Measurements from ENCODE around the gene HHIPL1. TPM values are rescaled to one million over a fixed set of nuclear protein-coding genes. Genes with fewer than 3 reads are reported as not detected.

HHIPL1 gene
- total RNA-seq, 2 experiments from 2014 or later: 0.05 TPM; not detected in 1

DNA sequence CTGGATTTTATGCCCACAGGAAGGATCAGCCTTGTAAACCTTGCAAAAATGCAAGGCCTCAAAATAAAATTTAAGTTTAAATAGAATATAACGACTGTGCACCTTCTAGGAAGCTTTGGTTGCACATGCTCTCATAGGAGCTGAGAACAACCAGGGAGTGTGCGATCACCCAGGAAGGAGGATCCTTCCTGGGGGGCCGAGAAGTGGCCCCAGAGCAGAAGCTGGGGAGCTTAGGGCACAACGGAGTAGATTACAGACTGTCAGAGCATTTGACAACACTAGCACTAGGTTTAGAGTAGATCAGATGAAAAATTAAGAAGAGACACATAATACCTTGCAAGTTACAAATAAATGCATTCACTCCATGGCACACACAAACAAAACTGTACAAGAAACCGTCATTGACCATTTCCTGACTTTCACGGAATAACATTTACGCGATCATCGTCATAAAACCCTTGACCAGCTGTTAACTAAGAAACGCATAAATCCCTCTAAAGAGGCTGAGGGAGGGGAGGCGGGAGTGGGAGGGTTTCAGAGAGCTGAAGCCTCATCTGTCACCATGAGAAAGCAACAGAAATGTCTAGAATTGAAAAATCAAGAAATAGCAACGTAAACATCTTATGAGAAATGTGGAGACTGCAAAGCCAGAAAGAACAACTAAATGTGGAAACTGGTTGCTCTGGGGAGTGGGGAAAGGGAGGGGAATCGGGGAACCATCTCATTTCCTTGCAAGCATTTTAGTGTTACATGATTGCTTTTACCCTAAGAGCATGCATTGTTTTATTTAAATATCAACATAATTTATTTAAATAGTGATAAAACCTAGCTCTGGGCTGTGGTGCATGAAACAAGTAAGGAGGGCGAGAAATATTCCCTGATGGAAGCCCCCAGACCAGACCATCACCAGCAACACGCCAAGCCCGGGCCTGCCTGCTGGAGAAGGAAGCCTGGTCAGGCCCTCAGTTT lies 27.8 kb upstream of the HHIPL1 start:
- DNase-seq: no peak
- no peak overlapping the region for H3K27ac Mint-ChIP-seq
- H3K27me3 Mint-ChIP-seq: peaks cover 14% of the 10 kb centered on the region
- CTCF ChIA-PET: interaction anchor here (0.6 to 1.0 kb wide), 2 partner anchors 11 to 297 kb away, joined by 3 to 4 read pairs; no protein-coding TSS in a partner anchor
- POLR2A ChIA-PET: no interaction called here
- H3K9me3 Mint-ChIP-seq: no peaks in the 10 kb centered on the region
- H3K36me3 Mint-ChIP-seq (ENCODE audit: low read depth): no peaks in the 10 kb centered on the region
- H3K4me1 Mint-ChIP-seq: no peaks in the 10 kb centered on the region
- no peak overlapping the region for H3K4me3 Mint-ChIP-seq

DNA sequence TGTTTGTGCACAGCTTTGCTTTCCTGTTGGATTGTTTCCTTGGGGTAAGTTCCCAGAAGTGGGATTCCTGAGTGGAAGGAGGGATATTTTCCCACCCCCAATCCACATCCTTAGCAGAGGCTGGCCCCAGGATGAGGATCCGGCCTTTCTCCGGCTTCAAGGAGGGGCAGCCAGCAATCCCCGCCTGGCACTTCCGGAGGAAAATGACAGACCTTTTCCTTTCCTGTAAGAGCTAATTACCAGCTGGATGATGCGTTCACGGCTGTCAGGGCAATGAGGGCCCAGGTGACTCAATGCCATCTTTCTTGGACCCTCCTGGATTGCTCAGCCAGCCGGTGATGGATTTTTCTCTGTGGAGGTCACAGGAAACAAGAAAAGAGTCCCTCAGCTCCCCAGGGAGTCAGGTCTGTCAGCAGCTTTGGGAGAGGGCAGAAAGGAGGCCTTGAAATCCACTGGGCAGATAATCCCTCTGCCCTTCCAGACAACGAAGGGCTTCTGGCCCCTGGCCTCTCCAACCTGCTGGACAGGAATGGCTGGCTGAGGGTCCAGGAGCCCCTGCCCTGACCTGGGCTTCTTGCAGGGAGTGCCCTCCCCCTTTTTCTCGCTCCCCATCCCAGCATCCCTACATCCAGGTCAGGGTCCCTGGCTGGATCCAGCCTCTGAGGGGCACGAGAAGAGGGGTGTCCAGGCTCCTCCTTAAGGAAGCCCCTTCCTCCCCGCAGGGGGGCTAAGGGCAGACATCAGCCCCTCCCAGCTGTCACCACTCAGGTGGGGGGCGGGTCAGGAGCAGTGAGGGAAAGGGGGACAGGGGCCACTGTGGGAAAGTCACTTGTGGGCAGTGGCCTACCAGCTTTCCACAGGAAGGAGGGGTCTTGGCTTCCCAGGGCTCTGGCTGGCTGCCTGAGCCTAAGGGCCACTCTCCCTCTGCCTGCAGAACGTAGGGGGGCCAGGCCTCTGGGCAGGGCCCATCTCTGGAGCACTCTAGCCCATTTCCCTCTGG lies 24.8 kb upstream of the HHIPL1 start:
- H3K9me3 Mint-ChIP-seq: no peaks in the 10 kb centered on the region
- no peak overlapping the region for H3K4me3 Mint-ChIP-seq
- POLR2A ChIA-PET: no interaction called here
- H3K27ac Mint-ChIP-seq: no peak overlapping the region
- H3K36me3 Mint-ChIP-seq (ENCODE audit: low read depth): no peaks in the 10 kb centered on the region
- CTCF ChIA-PET: interaction anchor here (0.6 kb wide), 2 partner anchors 10 to 104 kb away, joined by 3 to 5 read pairs; no protein-coding TSS in a partner anchor
- peaks cover 15% of the 10 kb centered on the region for H3K27me3 Mint-ChIP-seq
- DNase-seq: no peak
- H3K4me1 Mint-ChIP-seq: no peaks in the 10 kb centered on the region

DNA sequence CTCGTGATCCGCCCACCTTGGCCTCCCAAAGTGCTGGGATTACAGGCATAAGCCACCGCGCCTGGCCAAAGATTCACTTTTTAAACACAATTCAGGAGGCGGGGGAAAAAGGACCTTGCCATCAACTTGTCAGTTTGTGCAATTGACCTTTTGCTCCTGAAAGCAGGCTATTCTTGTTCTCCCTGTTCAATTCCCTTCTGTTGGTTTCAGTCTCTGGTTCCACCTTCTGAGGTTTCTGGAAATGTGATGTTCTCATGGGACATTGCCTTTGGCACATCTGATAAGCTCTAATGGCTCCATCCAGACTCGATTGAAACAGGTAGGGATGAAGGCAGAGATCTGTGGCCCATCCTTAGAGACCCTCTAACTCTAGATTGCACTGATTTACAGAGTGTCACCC lies 23.0 kb upstream of the HHIPL1 start:
- POLR2A ChIA-PET: no interaction called here
- Mint-ChIP-seq H3K27me3 (peaks cover 3% of the 10 kb centered on the region), H3K4me1 (no peaks in the 10 kb centered on the region), H3K9me3 (no peaks in the 10 kb centered on the region), H3K4me3 (no peak overlapping the region), H3K36me3 (ENCODE audit: low read depth) (no peaks in the 10 kb centered on the region), H3K27ac (no peak overlapping the region)
- no peak for DNase-seq
- CTCF ChIA-PET: no interaction called here

GRCh38 chr14:99624024-99624423 lies 20.9 kb upstream of the HHIPL1 start:
- H3K36me3 Mint-ChIP-seq (ENCODE audit: low read depth): no peaks in the 10 kb centered on the region
- H3K9me3 Mint-ChIP-seq: no peaks in the 10 kb centered on the region
- H3K4me3 Mint-ChIP-seq: no peak overlapping the region
- POLR2A ChIA-PET: interaction anchor here (0.5 kb wide), 1 partner anchor 98 kb away, joined by 3 read pairs; no protein-coding TSS in a partner anchor
- CTCF ChIA-PET: no interaction called here
- H3K4me1 Mint-ChIP-seq: peaks cover 4% of the 10 kb centered on the region
- peaks cover 3% of the 10 kb centered on the region for H3K27me3 Mint-ChIP-seq
- no peak overlapping the region for H3K27ac Mint-ChIP-seq
- DNase-seq: no peak

DNA sequence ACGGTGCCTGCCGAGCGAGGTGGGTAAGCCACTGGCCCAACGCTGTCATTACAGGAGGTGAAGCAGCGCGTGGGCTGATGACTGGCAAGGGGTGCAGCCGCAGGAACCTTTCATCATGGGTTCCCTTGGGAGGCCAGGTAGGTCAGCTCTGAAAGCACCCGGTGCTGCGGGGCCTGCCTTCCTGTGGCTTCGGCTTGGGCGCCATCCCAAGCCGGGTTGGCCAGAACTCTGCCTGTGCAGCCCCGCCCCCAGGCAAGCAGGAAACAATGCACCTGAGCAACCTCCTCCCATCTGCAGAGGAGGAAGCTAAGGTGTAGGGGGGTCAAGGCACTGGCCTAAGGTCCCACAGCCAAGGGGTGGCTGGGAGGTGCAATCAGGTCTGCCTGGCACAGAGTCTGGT lies 20.0 kb upstream of the HHIPL1 start:
- CTCF ChIA-PET: no interaction called here
- Mint-ChIP-seq H3K9me3 (no peaks in the 10 kb centered on the region), H3K4me1 (peaks cover 4% of the 10 kb centered on the region), H3K27ac (no peak overlapping the region), H3K36me3 (ENCODE audit: low read depth) (no peaks in the 10 kb centered on the region), H3K27me3 (peaks cover 3% of the 10 kb centered on the region), H3K4me3 (no peak overlapping the region)
- no peak for DNase-seq
- POLR2A ChIA-PET: interaction anchor here (0.6 kb wide), 1 partner anchor 123 kb away, joined by 10 read pairs; no protein-coding TSS in a partner anchor

DNA sequence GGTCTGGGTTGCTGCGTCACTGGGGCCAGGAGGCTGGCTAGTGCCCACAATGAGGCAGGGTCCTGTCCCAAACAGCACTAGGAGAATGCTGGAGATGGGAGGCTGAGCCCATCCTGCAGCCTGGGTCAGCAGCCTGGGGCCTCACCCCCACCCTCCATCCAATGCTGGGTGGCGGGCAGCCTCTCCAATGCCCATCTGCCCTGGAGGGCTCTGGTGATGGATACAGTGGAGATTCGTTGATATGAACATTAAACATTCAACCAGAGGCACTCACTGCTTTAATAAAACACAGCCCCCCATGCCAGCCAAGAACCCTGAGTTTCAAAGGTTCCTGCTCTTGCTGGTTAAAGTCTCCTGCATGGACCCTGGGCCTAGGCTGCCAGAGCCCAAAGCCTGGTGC lies 19.5 kb upstream of the HHIPL1 start:
- Mint-ChIP-seq H3K27me3 (peaks cover 3% of the 10 kb centered on the region), H3K4me3 (no peak overlapping the region), H3K36me3 (ENCODE audit: low read depth) (no peaks in the 10 kb centered on the region), H3K4me1 (peaks cover 4% of the 10 kb centered on the region), H3K27ac (no peak overlapping the region), H3K9me3 (no peaks in the 10 kb centered on the region)
- POLR2A ChIA-PET: interaction anchor here (0.6 kb wide), 1 partner anchor 123 kb away, joined by 10 read pairs; no protein-coding TSS in a partner anchor
- DNase-seq: no peak
- CTCF ChIA-PET: interaction anchor here (1.2 kb wide), 1 partner anchor 256 kb away, joined by 3 read pairs; no protein-coding TSS in a partner anchor

DNA sequence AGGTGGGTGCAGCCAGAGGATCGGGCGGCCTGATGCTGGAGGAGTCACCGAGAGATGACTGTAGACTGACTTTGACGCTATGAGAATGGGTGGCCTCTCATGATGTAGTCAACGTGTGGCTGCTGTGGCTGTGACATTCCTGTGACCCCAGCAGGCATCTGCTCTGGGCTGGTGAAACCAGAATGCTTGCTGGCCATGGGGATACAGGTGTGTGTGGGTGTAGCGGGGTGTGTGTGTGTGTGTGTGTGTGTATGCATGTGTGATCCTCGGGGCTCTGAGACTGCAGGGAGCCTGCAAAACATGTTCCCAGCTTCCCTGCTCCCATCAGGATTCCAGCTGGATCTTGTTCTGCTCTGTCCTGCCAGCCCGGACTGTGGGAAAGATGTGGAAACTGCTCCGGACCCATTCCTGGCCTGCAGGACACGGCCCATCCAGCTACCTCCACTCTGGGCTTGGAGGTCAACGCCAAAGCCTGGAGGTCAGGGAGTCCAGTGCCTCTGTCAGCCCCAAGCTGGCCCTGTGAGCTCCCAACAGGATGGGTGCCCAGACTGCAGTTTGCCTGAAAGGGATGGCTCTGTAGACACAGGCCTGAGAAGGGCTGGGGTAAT lies 18.8 kb upstream of the HHIPL1 start:
- Mint-ChIP-seq H3K27me3 (peaks cover 3% of the 10 kb centered on the region), H3K27ac (no peak overlapping the region), H3K9me3 (no peaks in the 10 kb centered on the region), H3K4me1 (peaks cover 4% of the 10 kb centered on the region), H3K4me3 (no peak overlapping the region), H3K36me3 (ENCODE audit: low read depth) (no peaks in the 10 kb centered on the region)
- no peak for DNase-seq
- POLR2A ChIA-PET: no interaction called here
- CTCF ChIA-PET: interaction anchor here (1.2 kb wide), 1 partner anchor 255 kb away, joined by 3 read pairs; no protein-coding TSS in a partner anchor

DNA sequence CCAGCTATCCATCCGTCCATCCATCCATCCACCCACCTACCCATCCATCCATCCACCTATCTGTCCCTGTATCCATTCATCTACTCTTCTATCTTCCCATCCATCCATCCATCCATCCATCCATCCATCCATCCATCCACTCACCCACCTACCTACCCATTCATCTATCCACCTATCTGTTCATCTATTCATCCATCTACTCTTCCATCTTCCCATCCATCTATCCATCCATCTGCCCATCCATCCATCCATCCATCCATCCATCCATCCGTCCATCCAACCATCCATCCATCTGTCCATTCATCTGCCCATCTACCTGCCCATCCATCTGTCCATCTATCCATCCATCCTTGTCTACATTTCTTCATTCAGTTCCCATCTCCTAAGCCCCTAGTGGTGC lies 17.8 kb upstream of the HHIPL1 start:
- H3K27ac Mint-ChIP-seq: no peak overlapping the region
- H3K36me3 Mint-ChIP-seq (ENCODE audit: low read depth): no peaks in the 10 kb centered on the region
- no peak for DNase-seq
- ChIA-PET CTCF (no interaction called here), POLR2A (no interaction called here)
- H3K9me3 Mint-ChIP-seq: no peaks in the 10 kb centered on the region
- H3K4me1 Mint-ChIP-seq: peaks cover 4% of the 10 kb centered on the region
- H3K27me3 Mint-ChIP-seq: peaks cover 3% of the 10 kb centered on the region
- H3K4me3 Mint-ChIP-seq: no peak overlapping the region

DNA sequence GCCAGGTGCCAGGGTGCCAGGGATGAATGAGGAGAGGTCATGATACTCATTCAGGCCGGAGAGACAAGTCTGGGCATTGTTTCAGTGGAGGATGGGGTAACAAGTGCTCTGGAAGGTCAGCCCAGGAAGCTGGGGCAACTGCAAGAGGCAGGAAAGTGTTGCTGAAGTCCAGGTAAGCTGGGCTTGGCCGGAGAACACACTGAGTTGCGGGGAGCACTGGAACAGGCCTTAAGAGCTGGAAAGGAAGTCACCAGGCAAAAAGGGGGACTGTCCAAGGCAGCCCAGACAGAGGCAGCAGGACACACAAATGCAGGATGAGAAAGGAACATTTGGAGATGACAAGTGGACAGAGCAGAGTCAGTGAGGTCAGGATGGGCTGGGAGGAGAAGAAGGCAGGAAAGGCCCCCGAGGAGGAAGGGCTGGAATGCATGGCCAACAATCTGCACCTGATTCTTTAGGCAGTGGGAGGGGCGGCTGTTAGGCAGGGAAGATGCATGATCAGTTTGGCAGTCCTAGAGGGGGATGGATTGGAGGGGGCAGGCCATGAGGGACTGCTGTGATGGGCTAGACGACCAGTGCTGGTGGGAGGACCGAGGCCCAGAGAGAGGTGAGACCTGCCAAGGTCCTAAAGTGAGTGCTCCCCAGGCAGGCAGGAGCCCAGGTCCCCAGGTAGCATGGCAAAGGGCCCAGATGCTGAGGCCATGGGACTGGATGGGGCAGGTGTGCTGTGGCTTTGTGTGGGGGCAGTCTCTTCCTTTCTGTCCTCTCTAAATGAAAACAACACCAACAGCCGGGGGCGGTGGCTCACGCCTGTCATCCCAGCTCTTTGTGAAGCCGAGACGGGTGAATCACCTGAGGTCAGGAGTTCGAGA lies 17.2 kb upstream of the HHIPL1 start:
- Mint-ChIP-seq H3K36me3 (ENCODE audit: low read depth) (no peaks in the 10 kb centered on the region), H3K4me1 (peaks cover 4% of the 10 kb centered on the region), H3K4me3 (no peak overlapping the region), H3K9me3 (no peaks in the 10 kb centered on the region), H3K27me3 (peaks cover 2% of the 10 kb centered on the region), H3K27ac (no peak overlapping the region)
- no peak for DNase-seq
- CTCF ChIA-PET: interaction anchor here (0.7 kb wide), 2 partner anchors 17 to 95 kb away, joined by 4 read pairs; no protein-coding TSS in a partner anchor
- POLR2A ChIA-PET: no interaction called here

DNA sequence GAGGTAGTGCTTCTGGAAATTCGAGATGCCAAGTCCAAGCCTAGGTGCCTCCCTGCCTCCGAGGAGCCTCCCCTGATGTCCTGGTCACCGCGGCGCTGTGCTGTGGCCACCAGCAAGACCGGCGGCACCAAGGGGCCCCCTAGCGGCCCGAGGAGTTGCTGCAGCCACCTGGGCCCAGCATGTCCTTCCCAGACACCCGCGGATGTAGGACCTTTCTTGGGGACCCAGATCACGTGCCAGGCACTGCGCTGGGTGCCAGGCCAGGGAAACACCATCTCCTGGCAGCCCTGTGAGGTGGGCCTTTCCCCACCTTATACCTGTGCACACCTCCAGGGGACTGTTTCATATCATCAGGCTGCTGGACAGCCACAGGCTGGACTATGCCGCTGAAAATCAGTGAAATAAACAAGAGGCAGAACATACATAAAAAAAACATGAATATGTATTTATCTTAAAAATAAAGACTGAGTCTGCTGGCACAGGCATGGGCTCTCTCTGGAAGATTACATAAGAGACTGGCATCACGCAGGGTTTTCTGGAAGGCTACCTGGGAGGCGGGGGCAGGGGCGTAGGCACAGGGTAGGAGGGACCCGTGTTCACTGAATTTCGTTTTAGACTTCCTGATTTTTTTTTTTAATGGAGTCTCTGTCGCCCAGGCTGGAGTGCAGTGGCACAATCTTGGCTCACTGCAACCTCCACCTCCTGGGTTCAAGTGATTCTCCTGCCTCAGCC lies 15.9 kb upstream of the HHIPL1 start:
- no peaks in the 10 kb centered on the region for H3K27me3 Mint-ChIP-seq
- peaks cover 4% of the 10 kb centered on the region for H3K4me1 Mint-ChIP-seq
- no peaks in the 10 kb centered on the region for H3K36me3 Mint-ChIP-seq (ENCODE audit: low read depth)
- no peaks in the 10 kb centered on the region for H3K9me3 Mint-ChIP-seq
- POLR2A ChIA-PET: no interaction called here
- peak; percentile 60 for DNase-seq
- H3K4me3 Mint-ChIP-seq: no peak overlapping the region
- H3K27ac Mint-ChIP-seq: no peak overlapping the region
- CTCF ChIA-PET: interaction anchor here (0.6 to 0.7 kb wide), 2 partner anchors 97 to 98 kb away, joined by 3 to 4 read pairs; no protein-coding TSS in a partner anchor

GRCh38 chr14:99630202-99630601 lies 14.7 kb upstream of the HHIPL1 start:
- Mint-ChIP-seq H3K27me3 (no peaks in the 10 kb centered on the region), H3K27ac (no peak overlapping the region), H3K4me1 (peaks cover 4% of the 10 kb centered on the region), H3K9me3 (no peaks in the 10 kb centered on the region), H3K4me3 (no peak overlapping the region), H3K36me3 (ENCODE audit: low read depth) (no peaks in the 10 kb centered on the region)
- ChIA-PET CTCF (no interaction called here), POLR2A (no interaction called here)
- no peak for DNase-seq
